ENCODE measurements around the gene IRF2BP2.
"Not testable (repeated sequence)": the region's sequence is repeated elsewhere in the genome, so short reads cannot be mapped to it uniquely, and the experiment has no call there.

The IRF2BP2 gene

DNA sequence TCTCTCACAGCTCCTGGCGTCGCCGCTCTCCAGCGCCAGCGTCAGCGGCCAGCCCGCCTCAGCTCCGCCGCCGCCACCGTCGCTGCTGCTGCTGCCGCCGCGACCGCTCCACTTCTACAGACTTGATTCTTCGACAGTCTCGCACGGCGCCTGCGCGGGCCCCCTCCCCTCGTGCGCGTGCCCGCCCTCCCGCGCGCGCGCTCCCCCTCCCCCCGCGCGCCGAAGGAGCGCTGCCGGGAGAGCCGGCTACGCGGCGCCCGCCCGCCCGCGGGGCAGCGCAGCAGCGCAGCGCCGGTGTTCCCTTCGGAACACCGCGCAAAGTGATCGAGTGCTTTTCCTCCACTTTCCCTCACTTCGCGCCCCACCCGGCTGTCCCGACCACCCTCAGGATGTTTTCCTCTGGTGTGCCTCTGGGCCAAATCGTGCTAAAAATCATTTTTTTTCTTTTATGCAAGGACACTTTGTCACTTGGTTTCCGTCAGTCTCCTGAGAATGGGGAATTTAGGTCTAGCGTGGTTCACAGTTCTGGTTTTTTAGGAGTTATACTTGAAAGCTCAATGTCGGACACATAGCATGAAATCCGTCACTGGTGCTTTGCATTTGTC, at the start of gene IRF2BP2:
Gene IRF2BP2, minus strand, starts transcription at position 118 of the 605 bp plus-strand sequence. CDS start 684 bp downstream, outside the sequence.
- peak; percentile 90 for DNase-seq

DNA sequence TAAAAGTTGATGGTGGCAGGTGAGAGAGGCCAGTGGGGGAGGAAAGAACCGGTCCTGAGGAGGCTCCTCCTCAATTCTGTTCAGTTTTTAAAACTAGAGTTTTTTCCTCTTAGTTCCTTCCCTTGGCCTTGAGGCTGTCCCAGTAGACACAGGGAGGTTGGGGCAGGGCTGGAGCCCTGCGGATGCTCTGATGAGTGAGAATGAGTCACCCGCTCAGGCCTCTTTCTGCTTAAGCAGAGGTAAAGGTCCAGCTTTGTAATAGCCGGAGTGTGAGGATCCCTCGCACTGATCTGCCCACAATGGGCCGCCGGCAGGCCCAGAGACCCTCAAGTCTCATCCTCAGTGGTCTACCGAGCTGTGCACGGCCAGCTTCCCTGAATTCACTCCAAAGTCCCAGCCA, 49.6 kb upstream of the IRF2BP2 start:
- peak; percentile 34 for DNase-seq

DNA sequence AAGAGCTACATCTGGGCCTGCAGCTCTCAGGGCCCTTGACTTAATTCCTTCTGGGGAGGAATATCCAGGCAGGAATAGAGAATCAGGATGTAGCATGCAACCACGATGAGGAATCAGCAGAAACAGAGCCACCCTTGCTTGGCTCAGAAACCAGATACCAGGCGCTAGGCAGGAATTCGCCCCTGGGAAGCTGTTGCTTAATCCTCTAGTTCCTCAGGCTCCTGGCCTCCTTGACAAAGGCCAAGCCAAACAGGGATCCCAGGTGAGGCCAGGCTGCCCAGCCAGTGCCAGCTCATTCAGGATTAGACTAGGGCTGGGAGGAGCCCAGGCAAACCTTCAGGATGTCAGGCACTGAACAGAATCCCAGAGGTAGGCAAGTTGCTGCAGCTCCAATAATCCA, 48.2 kb upstream of the IRF2BP2 start:
- no peak for DNase-seq

GRCh38 chr1:234656944-234657654, 47.1 kb upstream of the IRF2BP2 start:
- DNase-seq: peak; percentile 61

GRCh38 chr1:234656070-234656895, 46.3 kb upstream of the IRF2BP2 start:
- no peak for DNase-seq

- DNase-seq: no peak
Observed at GRCh38 chr1:234655328-234656069, 45.5 kb upstream of the IRF2BP2 start.

GRCh38 chr1:234654002-234654733, 44.2 kb upstream of the IRF2BP2 start:
- DNase-seq: no peak

- no peak for DNase-seq
Observed at GRCh38 chr1:234649432-234650081, 39.6 kb upstream of the IRF2BP2 start.

DNA sequence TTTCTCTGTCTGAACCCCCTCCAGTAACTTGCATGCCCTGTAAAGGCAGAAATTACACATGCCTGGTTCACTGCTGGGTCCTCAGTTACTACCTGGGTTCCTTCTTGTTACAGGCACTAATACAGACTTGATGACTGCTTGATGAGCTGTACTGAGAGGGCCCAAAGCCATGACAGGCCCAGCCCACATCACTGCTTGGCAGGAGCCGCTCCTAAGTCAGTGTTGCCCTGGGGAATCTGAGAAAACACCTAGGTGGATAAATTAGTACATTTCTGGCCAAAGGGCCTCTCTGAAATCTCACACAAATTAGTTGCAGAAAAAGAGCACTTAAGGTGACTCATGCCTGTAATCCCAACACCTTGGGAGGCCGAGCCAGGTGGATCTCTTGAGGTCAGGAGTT, 37.8 kb upstream of the IRF2BP2 start:
- no peak for DNase-seq

DNA sequence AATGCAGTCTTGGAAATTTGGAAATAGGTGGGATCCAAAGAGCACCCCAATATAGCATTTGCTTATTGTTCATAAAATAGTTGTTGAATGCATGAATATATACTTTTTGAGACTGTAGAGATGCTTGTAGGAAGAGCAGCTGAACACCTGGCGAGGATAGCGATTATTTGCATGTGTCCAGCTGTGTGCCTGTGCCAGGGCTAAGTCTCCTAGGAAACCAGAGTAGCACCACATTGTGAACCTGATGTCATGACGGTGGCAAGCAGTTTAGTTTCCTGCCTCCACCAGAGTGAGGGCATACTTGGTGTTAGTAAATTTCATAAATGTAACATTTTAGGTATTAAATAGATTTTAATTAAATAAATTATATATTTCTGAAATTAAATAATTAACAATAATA, 37.3 kb upstream of the IRF2BP2 start:
- DNase-seq: no peak

DNA sequence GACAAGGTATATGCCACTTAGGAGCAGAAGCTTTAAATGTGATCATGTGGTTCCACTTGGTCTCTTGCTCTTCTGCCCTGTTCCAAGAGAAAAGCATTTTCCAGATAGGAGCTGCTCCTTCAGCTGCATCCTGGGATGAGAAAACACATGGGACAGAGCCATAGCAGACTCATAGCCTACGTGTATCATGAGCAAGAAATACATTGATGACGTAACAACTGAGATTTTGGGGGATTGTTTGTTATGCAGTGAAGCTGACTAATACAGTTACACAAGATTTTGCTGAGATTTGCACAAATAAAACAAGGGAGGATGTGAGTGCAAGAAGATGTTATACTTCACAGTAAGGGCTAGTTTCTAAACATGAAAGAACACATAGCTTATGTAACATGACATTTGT, 36.0 kb upstream of the IRF2BP2 start:
- no peak for DNase-seq

- DNase-seq: no peak
Observed at GRCh38 chr1:234645474-234645953, 35.5 kb upstream of the IRF2BP2 start.

GRCh38 chr1:234644928-234645327, 35.0 kb upstream of the IRF2BP2 start:
- no peak for DNase-seq

DNA sequence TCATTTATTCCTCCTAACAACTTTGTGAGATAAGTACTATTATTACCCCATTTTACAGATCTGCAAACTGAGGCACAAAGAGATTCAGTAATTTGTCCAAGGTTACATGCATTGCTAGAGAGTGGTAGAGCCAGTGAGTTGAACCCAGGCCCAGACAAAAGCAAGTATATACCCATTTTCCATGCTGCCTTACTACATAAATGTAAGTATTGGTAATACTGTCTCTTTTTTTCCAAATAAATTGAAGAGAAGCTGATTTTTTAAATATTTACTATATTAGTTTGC, 33.8 kb upstream of the IRF2BP2 start:
- no peak for DNase-seq

DNA sequence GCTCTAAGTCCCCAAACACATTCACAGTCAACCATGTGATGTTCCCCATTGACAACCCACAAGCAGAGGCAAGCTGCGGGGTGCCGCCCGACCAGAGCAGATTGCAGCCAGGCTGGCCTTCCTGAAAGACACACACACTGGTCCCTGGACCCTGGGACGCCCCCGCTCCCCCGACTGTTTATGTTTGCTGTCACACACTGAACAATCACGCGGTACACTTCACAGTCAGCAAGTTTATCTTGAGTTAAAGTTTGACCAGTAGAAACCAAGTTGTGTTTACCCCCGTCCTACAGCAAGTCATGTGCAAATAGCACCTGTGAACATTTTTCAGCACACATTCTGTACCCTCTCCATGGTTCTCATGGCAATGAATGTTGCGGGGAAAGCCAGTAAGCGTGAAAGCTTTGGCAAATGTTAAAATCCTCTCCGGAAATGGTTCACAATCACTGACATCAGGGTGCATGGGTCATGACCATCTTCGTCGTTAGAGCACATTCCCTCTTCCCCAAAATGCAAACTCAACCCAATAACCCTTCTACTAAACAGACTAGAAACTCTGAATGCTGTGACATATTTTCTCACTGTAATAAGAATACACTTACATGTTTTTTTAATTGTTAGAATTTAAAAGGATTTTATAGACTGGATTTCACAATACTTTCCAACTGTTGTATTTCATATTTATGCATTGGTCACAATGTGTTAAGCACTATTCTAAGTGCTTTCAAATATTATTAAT, 33.3 kb upstream of the IRF2BP2 start:
- DNase-seq: no peak

- no peak for DNase-seq
Observed at GRCh38 chr1:234642428-234642827, 32.5 kb upstream of the IRF2BP2 start.

- DNase-seq: no peak
Observed at GRCh38 chr1:234639961-234640360, 30.0 kb upstream of the IRF2BP2 start.

DNA sequence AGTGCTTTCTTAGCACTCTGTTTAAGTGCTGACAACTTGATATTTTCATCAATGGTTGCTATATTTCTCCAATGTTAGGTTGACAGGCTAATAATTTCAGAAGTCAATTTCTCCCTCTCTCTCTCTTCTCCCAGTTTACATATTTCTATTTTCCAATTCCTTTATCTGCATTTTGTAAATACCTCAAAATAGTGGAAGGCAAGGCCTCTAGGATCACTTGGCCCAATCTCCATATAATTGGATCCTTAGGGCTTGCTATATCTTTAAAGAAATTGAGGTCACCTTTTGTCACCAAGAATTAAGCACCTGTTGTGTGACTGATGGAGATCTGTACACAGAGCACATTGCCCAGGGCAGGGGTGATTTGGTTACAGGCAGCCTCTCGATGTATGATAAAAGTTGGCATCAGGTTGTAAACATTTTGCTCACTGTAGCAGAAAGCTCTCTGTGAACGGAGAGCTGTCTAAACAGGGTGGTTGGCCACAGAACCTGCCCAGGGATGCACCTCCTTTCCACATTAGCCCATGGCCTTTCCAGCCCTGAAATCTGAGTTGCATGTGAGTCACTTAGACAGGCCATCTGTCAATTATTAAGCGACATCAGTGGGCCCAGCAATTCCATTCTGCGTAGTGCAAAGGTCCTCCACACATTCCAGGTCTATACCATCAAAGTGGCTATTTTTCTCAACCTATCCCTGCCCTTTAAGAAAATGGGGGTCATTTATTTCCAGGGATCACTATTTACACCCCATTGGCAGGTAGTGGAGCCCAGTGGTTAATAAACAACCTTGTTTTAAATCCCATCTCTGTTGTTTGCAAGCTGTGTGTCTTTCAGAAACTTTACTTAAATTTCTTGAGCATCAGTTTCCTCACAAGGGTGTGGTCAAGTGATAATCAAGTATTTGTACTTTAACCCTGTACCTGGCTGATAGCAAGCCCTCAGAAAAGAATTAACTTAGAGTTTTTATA, 29.1 kb upstream of the IRF2BP2 start:
- no peak for DNase-seq

- DNase-seq: not testable (repeated sequence)
Observed at GRCh38 chr1:234634922-234635321, 24.9 kb upstream of the IRF2BP2 start.

GRCh38 chr1:234634387-234634786, 24.4 kb upstream of the IRF2BP2 start:
- DNase-seq: no peak
